GM12873 (cell line): ENCODE results near the gene NUDT14.

Experiments
- CTCF ChIP-seq: IDR thresholded peaks from 2 replicates; pipeline ENCODE4 v1.5.1; 2012; ENCODE audit warnings: low read depth, mild to moderate bottlenecking, moderate library complexity, low read length, control low read depth; ENCODE audit not compliant: insufficient read depth; ENCODE audit errors: missing control alignments

NUDT14 gene

GRCh38 chr14:105126981-105127329 is 54.2 kb downstream of the NUDT14 start:
- TF ChIP-seq CTCF, result no peak

GRCh38 chr14:105126126-105126980 is 54.8 kb downstream of the NUDT14 start:
- TF ChIP-seq CTCF, result no peak

GRCh38 chr14:105124823-105125222 is 56.3 kb downstream of the NUDT14 start:
- no peak for TF ChIP-seq CTCF

- TF ChIP-seq CTCF, result no peak
Measured at GRCh38 chr14:105123981-105124765, 56.9 kb downstream of the NUDT14 start.

GRCh38 chr14:105123064-105123665 is 57.9 kb downstream of the NUDT14 start:
- TF ChIP-seq CTCF, result no peak
